ENCODE measurements around the gene ZNF674. TPM values are rescaled to one million over a fixed set of nuclear protein-coding genes. Genes with fewer than 3 reads are reported as not detected.
"Not testable (repeated sequence)": the region's sequence is repeated elsewhere in the genome, so short reads cannot be mapped to it uniquely, and the experiment has no call there.

Gene ZNF674
- total and polyA plus RNA-seq, 8 donors, result 4.1 to 10.8 (median 7.2) TPM

- H3K36me3 ChIP-seq, result no peaks in the 10 kb centered on the region
- DNase-seq, result no peak
- intact Hi-C loops (cut with DNase I), result no loop called here
- peaks cover 0 to 24% of the 10 kb centered on the region in 2 donors for H3K4me1 ChIP-seq
- H3K4me3 ChIP-seq, result no peak overlapping the region
- H3K27me3 ChIP-seq, result no peaks in the 10 kb centered on the region
- no peak overlapping the region for H3K27ac ChIP-seq
- ATAC-seq, result no peak
- no peak for TF ChIP-seq CTCF (IDR thresholded peaks at IDR 0.05)
- H3K9me3 ChIP-seq, result no peaks in the 10 kb centered on the region
Measured at GRCh38 chrX:46543441-46543840, 1.8 kb downstream of the ZNF674 start.

- ATAC-seq (no peak), DNase-seq (no peak)
- TF ChIP-seq CTCF (IDR thresholded peaks at IDR 0.05), result no peak
- Histone ChIP-seq H3K4me1 (no peaks in the 10 kb centered on the region), H3K27me3 (no peaks in the 10 kb centered on the region), H3K27ac (no peak overlapping the region), H3K9me3 (no peaks in the 10 kb centered on the region), H3K36me3 (no peaks in the 10 kb centered on the region), H3K4me3 (no peak overlapping the region)
- intact Hi-C loops (cut with DNase I), result no loop called here
Measured at GRCh38 chrX:46531442-46531841, 13.8 kb downstream of the ZNF674 start.

GRCh38 chrX:46530404-46530908, 14.8 kb downstream of the ZNF674 start:
- H3K4me1 ChIP-seq; H3K36me3 ChIP-seq; H3K27me3 ChIP-seq; ATAC-seq; intact Hi-C loops (cut with DNase I); H3K9me3 ChIP-seq; DNase-seq; H3K27ac ChIP-seq; H3K4me3 ChIP-seq: not testable (repeated sequence)

GRCh38 chrX:46529740-46530403, 15.3 kb downstream of the ZNF674 start:
- H3K27me3 ChIP-seq; H3K4me3 ChIP-seq; H3K27ac ChIP-seq; DNase-seq; H3K36me3 ChIP-seq; ATAC-seq; intact Hi-C loops (cut with DNase I); H3K9me3 ChIP-seq; H3K4me1 ChIP-seq: not testable (repeated sequence)

- H3K9me3 ChIP-seq; H3K4me1 ChIP-seq; DNase-seq; H3K36me3 ChIP-seq; ATAC-seq; H3K27ac ChIP-seq; H3K4me3 ChIP-seq; intact Hi-C loops (cut with DNase I); H3K27me3 ChIP-seq: not testable (repeated sequence)
Measured at GRCh38 chrX:46528640-46529039, 16.6 kb downstream of the ZNF674 start.

- no peak for TF ChIP-seq CTCF (IDR thresholded peaks at IDR 0.05)
- no peak for DNase-seq
- no peak for ATAC-seq
- Histone ChIP-seq H3K4me1 (no peaks in the 10 kb centered on the region), H3K27ac (no peak overlapping the region), H3K4me3 (no peak overlapping the region), H3K36me3 (peaks cover 0 to 29% of the 10 kb centered on the region in 2 donors), H3K9me3 (peaks cover 0 to 36% of the 10 kb centered on the region in 2 donors), H3K27me3 (no peaks in the 10 kb centered on the region)
- intact Hi-C loops (cut with DNase I), result no loop called here
Measured at GRCh38 chrX:46506076-46506475, 39.1 kb downstream of the ZNF674 start.

GRCh38 chrX:46502848-46503247, 42.4 kb downstream of the ZNF674 start:
- ATAC-seq (no peak), DNase-seq (no peak)
- Histone ChIP-seq H3K36me3 (peaks cover 0 to 39% of the 10 kb centered on the region in 2 donors), H3K4me1 (no peaks in the 10 kb centered on the region), H3K27ac (no peak overlapping the region), H3K27me3 (no peaks in the 10 kb centered on the region), H3K9me3 (peaks cover 8 to 64% of the 10 kb centered on the region in 2 donors), H3K4me3 (no peak overlapping the region)
- intact Hi-C loops (cut with DNase I), result no loop called here
- no peak for TF ChIP-seq CTCF (IDR thresholded peaks at IDR 0.05)
